GM21529 (cell line): ENCODE results near the gene CSTPP1.
A peak's percentile ranks its signal among the peaks of the same experiment; 100 is the strongest.

Experiments used
- ATAC-seq: cut with Tn5 transposase; IDR thresholded peaks from one replicate; pipeline ENCODE4 v1.9.1; 2021; ENCODE audit not compliant: unreplicated experiment

CSTPP1 gene

DNA sequence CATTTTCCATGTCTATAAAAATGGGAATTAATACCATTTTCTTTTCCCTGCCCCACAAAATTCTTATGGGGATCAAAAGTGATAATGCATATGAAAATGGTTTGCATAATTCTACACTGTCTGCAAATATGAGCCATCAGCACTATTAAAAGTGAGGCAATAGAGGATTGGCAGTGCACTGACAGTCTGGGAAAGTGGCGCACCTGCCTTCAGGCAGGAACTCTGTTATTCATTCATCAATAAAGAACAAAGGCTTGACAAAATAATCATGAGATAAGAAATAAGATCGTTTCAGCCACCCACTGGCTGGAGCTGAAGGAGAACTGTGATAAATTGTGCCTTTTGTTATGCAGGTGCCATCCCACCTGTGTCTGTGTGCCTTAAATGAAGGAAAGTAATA, 190.7 kb downstream of the CSTPP1 start:
- no peak for ATAC-seq

DNA sequence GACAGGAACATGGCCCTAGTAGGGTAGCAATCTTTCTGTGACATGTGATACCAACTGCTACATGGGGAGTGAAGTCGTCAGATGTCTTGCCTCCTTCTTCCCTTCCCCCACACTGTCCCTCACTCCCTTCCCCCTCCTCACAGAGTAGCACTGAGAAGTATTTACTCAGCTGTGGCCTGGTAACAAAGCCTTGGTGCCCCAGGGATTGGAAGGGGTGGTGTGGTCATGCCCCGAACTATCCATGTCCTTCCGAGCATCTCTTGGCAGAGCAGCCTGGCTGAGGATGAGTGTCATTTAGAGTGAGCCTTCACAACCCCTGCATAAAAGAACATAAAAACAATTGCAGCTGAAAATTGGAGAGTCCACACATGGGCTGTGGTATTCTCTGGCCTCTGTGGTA, 194.0 kb downstream of the CSTPP1 start:
- no peak for ATAC-seq

DNA sequence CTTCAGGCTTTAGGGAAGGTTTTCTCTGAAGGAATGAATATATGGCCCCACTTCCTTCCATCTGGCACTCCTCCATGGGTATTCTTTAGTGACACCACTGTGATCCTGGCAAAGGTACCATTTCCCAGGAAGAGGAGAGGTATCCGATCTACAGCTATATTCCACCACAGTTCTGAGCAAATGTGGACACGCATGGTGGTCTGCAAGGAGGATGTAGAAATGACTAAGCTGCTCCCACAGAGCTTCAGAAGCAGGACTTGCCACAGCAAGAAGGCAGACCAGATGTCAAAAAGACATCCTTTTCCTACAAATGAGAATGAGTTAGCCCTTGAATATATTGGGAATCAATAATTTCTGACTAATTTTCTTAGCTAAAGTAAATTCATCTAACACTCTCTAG, 194.6 kb downstream of the CSTPP1 start:
- ATAC-seq, result no peak

DNA sequence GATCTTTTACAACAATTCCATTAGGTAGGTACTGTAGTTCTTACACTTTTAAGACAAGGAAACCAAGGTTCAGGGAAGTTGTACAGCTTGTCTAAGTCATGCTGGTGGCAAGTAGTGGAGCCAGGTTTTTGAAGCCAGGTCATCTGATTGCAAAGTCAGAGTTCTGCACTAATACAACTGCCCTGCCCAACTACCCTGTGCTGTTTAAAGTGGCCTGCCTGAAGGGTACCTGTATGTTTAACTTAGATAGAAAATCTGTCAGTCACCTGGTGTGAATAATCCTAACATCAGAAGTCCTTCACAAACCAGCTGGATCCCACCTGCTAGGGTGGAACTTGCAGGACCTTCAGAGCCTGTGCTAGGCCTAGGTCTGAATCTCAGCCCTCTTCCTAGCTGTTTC, 195.9 kb downstream of the CSTPP1 start:
- no peak for ATAC-seq

DNA sequence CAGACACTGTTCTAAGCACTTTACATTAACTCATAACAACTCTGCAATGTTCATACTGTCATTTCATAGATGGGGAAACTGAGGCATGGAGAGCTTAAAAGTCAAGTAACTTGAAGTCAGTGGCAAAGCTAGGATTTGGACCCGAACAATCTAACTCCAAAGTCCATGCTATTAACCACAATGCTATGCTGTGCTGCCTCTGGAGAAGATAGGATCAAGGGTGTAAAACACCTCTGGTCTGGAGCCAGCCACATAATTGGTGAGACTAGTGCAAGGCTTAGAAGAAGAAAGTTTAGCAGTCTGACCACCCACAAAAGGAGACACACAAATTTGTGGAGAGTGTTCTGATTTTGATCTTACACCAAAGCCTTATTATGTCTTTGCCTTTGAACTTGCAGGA, 196.4 kb downstream of the CSTPP1 start:
- ATAC-seq, result no peak

DNA sequence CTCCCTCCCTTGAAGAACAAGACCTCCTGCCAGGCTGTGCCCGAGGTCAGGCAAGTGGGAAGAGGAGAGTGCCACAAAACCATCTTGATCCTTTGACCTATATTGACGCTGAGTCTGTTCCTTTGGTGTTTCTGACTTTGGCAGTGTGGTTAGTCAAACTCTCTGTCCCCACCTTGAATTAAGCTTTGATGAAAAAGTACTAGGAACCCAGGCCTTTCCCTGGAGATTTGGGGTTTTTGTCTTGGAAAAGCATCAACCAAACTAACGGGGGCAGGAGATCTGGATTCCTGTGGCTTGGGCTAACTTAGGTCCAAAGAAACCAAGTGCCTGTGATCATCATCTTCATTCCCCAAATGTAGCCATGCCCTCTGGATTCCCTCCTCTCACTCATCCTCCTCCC, 199.8 kb downstream of the CSTPP1 start:
- no peak for ATAC-seq

DNA sequence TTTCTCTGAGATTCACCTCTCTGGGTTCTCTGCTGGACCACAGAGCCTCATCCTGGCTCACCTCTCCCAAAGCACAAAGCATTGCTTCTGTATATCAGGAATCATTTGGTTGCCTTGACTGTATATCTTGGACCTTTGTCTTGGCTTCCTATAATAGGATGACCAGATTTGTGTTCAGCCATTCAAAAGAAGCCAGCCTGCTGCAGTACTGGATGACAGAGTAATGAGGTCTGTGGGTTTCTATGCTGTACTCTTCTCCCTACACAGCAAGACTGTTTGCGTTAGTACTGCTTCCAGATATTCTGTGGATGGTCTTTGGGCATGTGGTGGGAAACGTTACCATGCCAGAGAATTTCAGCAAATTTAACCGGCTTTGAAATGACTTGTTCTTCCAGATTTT, 200.4 kb downstream of the CSTPP1 start:
- ATAC-seq, result no peak

DNA sequence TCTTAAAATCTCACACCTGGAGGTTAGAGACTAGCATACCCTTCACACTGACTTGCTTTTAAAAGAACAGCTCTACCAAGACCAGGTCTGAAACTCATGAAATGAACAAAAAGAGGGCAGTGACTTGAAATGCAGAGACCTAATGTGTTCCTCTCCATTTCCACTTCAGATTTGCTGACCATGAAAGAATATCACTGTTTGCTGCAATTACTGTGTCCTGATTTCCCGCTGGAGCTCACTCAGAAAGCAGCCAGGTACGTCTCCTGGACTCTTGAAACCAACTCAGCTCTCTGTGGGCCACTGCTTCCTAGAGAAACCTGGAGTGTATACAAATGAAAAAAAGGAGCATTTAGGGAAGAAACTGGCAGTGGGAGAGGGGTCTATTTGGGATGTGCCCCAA, 200.9 kb downstream of the CSTPP1 start:
- ATAC-seq, result no peak

DNA sequence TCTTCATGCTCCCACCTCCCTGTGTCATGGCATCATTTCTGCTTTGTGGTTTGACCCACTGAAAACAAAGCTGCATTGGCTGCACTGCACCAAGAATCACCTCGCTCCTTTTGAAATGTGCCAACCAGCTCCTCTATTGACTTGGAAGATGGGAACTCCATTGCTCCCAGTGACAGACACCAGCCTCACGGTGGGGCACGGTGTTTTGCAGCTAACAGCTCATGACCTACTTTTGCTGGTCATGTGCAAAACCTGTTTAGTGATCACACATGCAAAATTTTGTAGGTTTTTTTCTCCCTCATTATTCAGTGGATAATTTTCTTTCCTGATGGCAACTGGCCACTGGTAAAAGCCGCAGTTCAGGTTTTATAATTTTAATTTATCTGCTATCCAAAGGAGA, 203.3 kb downstream of the CSTPP1 start:
- ATAC-seq, result no peak

DNA sequence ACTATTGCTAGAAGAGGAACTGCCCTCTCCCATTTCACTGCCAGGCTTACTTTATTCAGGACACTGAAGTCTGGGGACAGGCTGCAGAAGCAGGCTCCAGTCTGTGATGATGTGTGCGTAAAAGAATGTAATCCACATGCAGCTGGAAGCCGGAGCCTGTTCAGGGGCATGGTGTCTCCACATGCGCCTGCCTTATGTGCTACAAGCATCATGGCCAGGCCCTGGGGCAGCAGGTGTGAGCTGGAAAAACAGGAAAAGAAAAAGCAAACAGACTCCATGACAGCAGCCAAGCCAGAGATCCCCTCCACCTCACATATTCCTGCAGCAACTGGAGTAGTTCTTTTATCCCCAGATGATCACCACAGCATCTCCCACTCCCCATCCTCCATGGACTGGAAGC, 206.8 kb downstream of the CSTPP1 start:
- ATAC-seq, result no peak

DNA sequence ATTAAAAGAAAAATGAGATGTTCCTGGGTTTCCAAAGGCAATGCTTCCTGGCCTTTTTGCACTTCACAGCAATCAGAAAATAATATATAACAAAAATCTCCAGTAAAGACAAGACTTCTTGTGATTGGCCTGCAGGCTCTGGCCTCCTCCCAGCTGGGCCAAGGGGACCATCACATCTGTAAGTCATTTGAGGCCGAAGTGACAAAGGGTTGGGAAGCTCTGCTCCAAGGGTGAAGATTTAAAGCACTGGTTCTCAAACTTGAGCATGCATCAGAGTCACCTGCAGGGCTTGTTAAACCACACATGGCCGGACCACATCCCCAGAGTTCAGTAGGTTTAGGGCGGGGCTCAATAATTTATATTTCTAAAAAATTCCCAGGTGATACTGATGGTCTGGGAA, 208.0 kb downstream of the CSTPP1 start:
- no peak for ATAC-seq

DNA sequence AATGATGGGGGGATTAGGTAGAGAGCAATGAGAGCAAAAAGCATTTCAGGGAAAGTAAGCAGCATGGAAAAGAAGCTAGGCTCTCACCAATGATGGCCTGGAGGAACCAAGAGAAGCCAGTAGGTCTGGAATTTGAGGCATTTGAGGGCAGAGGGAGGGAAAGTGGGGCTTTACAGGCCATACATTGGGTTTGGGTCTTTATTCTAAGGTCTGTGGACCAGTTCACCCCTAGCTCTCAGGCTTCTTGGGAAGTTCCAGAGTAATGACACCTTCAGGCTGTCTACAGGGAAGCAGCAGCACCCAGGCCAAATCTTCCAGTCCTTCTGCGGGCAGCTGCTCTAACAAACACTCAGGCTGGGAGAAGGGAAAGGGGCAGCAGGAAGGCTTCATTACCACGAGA, 210.7 kb downstream of the CSTPP1 start:
- ATAC-seq, result no peak

DNA sequence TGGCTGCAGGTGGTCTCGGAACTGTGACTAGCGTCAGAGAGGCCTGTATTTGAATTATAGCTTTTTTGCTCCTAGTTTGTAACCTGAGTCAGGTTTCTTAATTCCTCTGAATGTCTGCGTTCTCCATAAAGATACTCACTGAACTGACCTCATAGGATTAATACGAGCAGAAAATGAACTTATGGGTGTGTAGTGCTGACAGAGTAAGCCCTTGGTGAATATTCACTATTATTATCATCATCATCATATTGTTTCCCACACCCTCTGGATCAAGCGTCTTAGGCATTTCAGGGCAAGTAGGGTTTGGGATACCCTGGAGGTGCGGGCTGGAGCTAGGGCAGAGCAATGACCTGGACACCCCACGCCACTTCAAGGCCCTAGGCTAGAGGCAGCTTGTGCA, 211.1 kb downstream of the CSTPP1 start:
- no peak for ATAC-seq

DNA sequence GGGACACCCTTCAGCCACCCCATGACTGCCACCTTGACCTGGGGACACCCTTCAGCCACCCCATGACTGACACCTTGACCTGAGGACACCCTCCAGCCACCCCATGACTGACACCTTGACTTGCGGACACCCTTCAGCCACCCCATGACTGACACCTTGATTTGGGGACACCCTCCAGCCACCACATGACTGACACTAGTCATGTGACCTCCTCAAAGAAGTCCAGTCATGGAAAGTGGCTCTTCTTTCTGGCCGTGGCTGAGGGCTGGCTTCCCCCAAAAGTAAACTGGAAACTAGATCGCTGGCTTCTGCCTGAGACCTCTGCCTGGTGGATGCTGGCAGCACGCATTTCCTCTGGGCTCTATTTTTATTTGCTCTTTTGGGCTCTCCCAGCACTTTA, 211.7 kb downstream of the CSTPP1 start:
- ATAC-seq, result no peak

DNA sequence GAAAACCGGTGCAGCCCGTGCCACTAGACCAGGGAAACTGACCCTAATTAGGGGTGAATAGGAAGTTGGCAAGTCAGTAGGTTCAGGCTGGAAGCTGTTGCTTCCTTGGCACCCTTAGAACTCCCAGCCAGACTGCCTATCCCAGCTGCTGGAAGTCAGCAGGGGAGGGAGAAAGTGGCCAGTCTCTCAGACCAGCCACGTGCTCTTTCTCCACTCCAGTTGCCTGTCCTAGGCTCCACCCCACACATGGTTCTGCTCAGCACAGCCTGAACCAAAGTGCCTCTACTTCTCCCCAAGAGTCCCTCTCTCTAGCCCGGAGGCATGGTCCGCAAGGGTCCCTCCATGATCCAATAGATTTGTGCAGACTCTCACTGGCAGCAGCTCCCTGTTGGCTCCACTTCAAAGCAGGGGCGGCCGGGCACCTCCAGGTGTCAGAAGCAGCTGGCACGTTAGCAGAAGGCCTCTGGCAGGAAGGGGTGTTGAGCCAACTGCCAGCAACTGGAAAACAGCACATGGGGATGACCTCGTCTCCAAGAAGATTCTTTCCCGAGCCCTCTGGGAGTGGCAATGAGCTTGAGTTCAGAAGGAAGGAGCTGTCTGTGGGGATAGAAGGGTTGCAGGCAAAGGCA, 212.5 kb downstream of the CSTPP1 start:
- no peak for ATAC-seq

DNA sequence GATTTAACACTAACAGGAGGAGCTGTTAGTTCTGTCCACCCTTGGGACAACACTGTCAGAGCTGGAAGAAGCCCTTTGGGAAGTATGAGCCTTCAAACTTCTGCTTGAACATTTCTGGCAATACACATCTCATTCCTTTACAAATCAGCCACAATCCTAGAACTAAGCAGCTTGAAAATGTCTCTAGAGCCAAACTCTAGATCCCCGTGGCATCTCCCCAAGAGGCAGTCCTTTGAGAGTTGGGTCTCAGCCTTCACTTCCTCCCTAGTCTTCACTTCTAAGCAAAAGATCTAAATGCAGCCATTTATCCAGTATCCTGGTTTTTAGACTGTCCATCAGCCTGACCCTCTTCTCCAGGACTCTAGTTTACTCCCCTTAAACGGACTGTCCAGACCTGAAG, 213.2 kb downstream of the CSTPP1 start:
- no peak for ATAC-seq

DNA sequence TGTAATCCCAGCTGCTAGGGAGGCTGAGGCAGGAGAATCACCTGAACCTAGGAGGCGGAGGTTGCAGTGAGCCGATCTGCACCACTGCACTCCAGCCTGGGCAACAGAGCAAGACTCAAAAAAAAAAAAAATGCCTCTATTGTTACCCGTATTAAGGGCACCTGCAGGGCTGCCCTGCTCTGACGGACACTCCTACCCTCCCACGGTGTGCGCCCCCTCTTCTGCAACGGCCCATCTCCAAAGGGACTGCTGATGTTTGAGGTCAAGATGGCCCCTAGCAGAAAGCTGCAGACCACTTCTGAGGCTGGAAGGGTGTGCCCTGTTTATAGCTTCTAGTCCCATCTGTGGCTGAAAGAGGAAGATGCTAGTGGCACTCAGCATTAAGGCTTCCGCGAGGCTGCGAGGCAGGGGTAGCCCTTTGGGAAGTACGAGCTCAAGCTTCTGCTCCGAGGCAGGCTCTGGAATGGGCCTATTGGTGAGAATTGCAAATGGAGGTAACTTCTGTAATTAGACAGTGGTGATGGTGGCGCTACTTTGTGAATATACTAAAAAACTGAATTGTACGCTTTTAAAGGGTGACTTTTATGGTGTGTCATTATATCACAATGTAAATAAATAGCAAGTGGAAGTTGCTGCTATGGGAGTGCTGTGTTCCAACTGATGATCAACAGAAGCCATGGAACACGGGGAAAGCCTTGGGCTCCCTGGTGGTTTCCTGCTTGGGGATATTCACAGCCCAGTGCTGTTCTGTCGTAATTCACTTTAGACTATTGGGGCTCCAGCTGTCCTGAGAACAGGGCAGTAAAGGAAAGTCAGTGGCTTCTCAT, 215.8 kb downstream of the CSTPP1 start:
- ATAC-seq, result no peak

DNA sequence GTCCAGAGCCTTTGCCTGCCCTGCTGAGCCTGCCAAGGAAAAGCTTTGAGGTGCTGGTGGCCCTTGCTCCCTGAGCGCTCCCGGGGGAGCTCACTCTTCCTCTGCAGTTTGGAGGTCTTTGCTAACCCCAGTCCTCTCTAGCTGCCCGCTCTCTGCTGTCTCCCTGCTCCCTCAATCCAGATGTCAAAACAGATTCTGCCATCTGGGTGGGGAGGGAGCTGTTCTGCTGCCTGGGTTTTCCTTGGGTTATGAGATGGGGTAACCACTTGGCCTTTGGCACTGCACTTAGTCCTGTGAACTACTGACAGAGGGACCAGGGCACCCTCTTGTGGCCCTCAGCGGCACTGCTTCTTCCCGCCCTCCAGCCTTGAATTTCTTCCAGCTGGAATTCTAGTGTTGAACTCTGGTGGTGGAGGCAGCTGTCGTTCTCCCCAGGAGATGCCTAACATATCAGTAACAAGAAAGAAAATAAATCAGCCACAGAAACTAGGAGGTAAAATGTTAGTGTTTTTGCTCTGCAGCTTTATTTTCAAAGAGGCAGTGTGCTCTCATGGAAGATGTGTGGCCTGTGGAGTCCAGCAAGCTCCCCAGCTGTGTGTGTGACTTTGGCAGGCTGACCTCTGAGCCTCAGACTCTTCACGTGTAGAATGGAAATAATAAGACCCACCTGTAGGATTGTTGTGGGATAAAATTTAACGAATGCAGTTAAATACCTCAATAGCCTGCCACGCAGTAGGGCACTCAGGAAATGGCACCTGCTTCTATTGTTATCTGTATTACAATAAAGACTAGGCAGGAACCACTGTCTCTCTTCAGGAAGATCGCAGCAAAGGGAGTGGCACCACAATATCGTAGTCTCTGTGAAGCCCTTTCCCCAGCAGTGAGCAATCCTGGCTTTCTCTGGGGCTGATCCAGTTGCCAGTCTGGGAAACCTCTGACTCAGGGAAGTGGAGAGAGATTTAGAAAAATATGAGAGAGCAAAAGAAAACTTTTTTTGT, 216.7 kb downstream of the CSTPP1 start:
- ATAC-seq, result peak; percentile 55

DNA sequence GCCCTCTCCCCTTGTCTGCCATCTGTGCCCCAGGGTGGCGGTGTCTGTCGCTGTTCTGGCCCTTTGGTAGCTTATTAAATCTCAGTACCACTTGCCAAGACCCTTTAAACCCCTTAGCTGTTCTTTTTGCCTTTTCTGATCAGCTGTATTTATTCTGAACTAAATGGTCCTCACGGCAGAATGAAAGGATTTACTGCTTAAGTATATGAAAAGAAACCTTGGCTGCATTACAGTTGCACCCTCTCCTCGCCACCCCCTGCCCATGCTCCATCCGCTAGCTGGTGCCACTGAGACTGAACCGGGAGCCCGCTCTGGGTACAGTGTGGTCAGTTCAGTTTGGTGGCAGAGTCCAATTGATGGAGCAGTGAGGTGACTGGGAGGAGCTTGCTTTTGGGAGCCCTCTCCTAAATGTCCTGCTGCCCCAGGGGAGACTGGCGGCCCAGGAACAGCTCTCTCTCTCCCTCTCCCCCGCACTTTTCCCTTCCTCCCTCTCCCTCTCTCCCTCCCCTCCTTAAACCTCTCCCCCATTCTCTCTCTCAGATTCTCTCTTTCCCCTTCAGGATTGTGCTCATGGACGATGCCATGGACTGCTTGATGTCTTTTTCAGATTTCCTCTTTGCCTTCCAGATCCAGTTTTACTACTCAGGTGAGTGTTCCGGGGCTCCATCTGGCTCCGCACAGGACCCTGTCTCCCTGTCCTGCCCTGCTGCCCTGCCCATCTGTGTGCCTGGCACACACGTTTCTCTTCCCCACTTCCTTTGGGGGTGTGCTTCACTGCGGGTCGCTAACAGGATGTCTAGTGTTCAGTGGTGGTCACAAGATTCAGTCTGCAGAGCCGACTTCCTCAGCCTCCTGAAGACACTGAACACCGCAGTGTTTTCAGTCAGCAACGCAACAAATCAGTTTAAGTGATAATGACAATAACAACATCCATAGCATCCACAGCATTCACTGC, 218.3 kb downstream of the CSTPP1 start:
- no peak for ATAC-seq

DNA sequence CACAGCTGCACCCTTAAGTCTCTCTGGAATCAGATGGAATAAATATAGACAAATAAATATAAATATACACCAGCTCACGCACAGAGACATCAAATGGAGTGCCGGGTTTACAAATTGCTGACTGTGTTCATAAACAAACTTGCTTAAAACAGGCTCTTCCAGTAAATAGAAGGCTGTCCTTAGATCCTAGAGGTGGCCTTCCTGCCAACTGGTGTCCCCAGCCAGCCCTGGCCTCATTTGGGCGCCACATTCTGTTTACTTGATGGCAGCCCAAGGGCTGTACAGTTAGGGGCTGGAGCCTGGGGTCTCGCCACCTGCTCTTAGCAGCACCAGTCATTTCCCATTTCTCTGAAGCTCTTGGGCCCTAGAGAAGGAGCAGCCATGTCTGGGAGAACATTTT, 219.3 kb downstream of the CSTPP1 start:
- ATAC-seq, result no peak
